OCI-LY3 (cell line): Measurements from ENCODE around the gene SLC6A6.

Experiments
- H2AFZ ChIP-seq: fragments of 200-600, 300-600 bp; shearing (Covaris generic); 2 replicates; pipeline ENCODE4 v1.6.0; 2014; ENCODE audit warnings: antibody characterized with exemption, low read depth, low read length
- H3K27ac ChIP-seq: fragments of 200-600, 300-600 bp; sonication (generic); 2 replicates; pipeline ENCODE4 v1.5.1; 2014; ENCODE audit warnings: mild to moderate bottlenecking, low read length, moderate library complexity, mixed read lengths
- H3K27me3 ChIP-seq: fragments of 200-600, 300-600 bp; sonication (generic); 2 replicates; pipeline ENCODE4 v1.6.1; 2014; ENCODE audit warnings: low read depth, low read length, mixed read lengths
- H3K36me3 ChIP-seq: fragments of 200-600, 300-600 bp; sonication (generic); replicated peaks from 2 replicates; pipeline ENCODE3; 2014; ENCODE audit warnings: low read depth, low read length, mixed read lengths
- H3K4me1 ChIP-seq: fragments of 300-600, 200-600 bp; sonication (generic); 2 replicates; pipeline ENCODE4 v1.6.1; 2014; ENCODE audit warnings: low read length, mixed read lengths
- H3K4me2 ChIP-seq: fragments of 200-600, 300-600 bp; sonication (generic); 2 replicates; pipeline ENCODE4 v1.6.1; 2014; ENCODE audit warnings: low read length, mixed read lengths
- H3K4me3 ChIP-seq: fragments of 300-600, 200-600 bp; sonication (generic); 2 replicates; pipeline ENCODE4 v1.5.1; 2014; ENCODE audit warnings: antibody characterized with exemption, mild to moderate bottlenecking, low read length, moderate library complexity
- H3K79me2 ChIP-seq: fragments of 300-600, 200-600 bp; shearing (Covaris generic); 2 replicates; pipeline ENCODE4 v1.6.1; 2014; ENCODE audit warnings: mild to moderate bottlenecking, low read length, mixed read lengths
- H3K9ac ChIP-seq: fragments of 300-600, 200-600 bp; shearing (Covaris generic); 2 replicates; pipeline ENCODE4 v1.6.0; 2014; ENCODE audit warnings: mild to moderate bottlenecking, low read length, moderate library complexity
- H3K9me3 ChIP-seq: fragments of 200-600, 300-600 bp; shearing (Covaris generic); 2 replicates; pipeline ENCODE4 v1.6.1; 2014; ENCODE audit warnings: low read length, mixed read lengths; ENCODE audit not compliant: insufficient read depth
- H4K20me1 ChIP-seq: fragments of 200-600, 300-600 bp; sonication (generic); 2 replicates; pipeline ENCODE4 v1.6.1; 2016; ENCODE audit warnings: low read length, mixed read lengths; ENCODE audit not compliant: insufficient read depth
- EZH2phosphoT487 ChIP-seq: fragments of 200-600 bp; shearing (Covaris generic); IDR thresholded peaks from 2 replicates; pipeline ENCODE4 v1.6.1; 2018; ENCODE audit warnings: antibody characterized with exemption, mixed run types, low read depth
- TF ChIP-seq, protein P1 (sequence below): fragments of 200-600, 300-600 bp; sonication (generic); IDR thresholded peaks from 2 replicates; pipeline ENCODE4 v1.5.1; 2014; ENCODE audit warnings: antibody characterized with exemption, low read length, low read depth

Gene SLC6A6

DNA sequence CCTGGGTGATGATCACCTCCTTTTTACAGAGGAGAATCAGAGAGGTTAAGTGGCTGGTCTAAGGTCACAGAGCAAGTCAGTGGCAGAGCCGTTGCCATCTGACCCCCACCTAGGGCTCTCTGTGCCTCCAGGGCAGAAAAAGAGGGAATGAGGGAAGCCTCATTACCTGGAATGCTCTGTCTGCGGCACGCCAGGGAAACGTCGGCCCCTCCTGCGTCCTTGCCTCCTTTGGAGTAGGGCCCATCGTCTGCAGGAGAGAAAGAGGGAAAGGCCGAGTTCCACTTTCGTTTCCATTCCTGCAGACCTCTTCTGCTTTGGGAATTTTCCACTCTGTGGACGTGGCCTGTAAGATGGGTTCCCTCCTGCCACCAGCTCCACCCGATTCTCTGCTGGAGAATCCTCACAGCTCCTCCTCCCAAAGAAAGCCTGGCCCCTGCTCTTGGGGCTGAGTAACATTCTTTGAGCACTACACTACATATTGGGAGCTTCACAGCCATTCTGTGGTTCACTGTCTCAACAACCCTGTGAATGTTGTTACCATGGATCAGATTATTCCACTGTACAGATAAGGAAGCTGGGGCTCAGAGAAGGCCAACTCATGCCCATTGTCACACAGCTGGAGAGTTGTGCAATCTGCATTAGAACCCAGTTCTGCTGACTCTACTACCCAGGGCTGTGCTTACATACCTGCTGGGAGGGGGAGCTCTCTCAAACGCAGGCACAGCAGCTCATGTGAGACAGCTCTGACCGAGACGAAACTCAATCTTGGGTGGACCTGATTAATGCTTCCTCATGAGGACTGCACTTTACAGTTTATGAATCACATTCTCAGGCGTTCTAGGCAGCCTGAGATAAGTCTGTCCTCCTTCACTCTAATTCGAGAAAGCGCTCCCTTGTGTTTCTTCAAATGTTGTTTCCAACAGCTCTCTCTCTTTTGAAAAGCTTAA is 123.6 kb downstream of the SLC6A6 start:
- Histone ChIP-seq H3K36me3 (no peaks in the 10 kb centered on the region), H3K27me3 (peaks cover 35% of the 10 kb centered on the region), H3K4me3 (no peak overlapping the region), H3K9me3 (no peaks in the 10 kb centered on the region), H2AFZ (no peak overlapping the region), H3K9ac (no peak overlapping the region), H3K27ac (no peak overlapping the region), H4K20me1 (no peaks in the 10 kb centered on the region), H3K4me2 (no peak overlapping the region), H3K4me1 (no peaks in the 10 kb centered on the region), H3K79me2 (no peaks in the 10 kb centered on the region)
- TF ChIP-seq EZH2phosphoT487 = no peak
- TF ChIP-seq, protein P1, sequence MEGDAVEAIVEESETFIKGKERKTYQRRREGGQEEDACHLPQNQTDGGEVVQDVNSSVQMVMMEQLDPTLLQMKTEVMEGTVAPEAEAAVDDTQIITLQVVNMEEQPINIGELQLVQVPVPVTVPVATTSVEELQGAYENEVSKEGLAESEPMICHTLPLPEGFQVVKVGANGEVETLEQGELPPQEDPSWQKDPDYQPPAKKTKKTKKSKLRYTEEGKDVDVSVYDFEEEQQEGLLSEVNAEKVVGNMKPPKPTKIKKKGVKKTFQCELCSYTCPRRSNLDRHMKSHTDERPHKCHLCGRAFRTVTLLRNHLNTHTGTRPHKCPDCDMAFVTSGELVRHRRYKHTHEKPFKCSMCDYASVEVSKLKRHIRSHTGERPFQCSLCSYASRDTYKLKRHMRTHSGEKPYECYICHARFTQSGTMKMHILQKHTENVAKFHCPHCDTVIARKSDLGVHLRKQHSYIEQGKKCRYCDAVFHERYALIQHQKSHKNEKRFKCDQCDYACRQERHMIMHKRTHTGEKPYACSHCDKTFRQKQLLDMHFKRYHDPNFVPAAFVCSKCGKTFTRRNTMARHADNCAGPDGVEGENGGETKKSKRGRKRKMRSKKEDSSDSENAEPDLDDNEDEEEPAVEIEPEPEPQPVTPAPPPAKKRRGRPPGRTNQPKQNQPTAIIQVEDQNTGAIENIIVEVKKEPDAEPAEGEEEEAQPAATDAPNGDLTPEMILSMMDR = no peak

DNA sequence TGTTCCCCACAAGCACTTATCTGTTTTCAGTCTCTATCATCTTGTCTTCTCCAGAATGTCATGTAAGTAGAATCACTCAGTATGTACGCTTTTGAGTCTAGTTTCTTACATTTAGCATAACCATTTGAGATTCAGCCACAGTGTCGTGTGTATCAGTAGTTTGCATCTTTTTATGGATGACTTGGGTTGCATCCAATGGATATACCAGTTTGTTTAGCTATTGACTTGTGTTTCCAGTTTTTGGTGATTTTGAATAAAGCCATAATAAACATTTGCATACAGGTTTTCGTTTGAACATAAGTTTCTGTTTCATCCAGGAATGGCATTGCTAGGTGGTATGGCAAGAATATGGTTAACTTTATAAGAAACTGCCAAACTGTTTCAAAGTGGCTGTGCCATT is 125.7 kb downstream of the SLC6A6 start:
- H3K9ac ChIP-seq = no peak overlapping the region
- no peaks in the 10 kb centered on the region for H3K36me3 ChIP-seq
- no peak overlapping the region for H3K4me3 ChIP-seq
- peaks cover 44% of the 10 kb centered on the region for H3K27me3 ChIP-seq
- no peak overlapping the region for H3K27ac ChIP-seq
- H3K79me2 ChIP-seq = no peaks in the 10 kb centered on the region
- H3K4me1 ChIP-seq = no peaks in the 10 kb centered on the region
- no peak overlapping the region for H3K4me2 ChIP-seq
- no peaks in the 10 kb centered on the region for H4K20me1 ChIP-seq
- TF ChIP-seq EZH2phosphoT487 = no peak
- TF ChIP-seq, protein P1 = no peak
- H3K9me3 ChIP-seq = no peaks in the 10 kb centered on the region
- H2AFZ ChIP-seq = no peak overlapping the region

DNA sequence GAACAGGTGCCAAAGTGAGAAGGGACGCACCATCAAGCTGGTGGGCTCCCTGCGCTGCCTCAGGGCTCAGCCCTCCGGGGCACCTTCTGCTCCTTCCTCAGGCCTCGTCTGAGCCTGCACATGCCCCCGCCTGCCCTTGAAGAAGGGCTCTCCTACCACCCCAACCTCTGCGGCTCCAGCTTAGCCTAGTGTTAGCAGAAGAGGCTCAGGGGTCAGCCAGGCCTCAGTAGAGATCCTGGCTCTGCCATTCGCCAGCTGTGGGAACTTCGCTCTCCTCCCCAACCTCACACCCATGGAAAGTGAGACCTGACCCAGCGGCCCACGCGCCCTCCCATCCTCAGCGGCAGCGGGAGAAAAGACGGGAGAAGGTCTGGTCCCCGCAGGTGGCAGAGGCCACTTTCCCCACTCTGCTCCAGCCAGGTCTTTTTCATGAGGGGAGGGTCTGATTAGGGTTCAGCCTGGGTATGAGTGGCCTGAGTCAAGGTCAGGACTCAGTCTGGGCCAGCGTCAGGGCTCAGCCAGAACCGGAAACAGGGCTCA is 129.5 kb downstream of the SLC6A6 start:
- TF ChIP-seq, protein P1 = no peak
- no peak for TF ChIP-seq EZH2phosphoT487
- H2AFZ ChIP-seq = no peak overlapping the region
- no peak overlapping the region for H3K27ac ChIP-seq
- H3K36me3 ChIP-seq = no peaks in the 10 kb centered on the region
- peaks cover 41% of the 10 kb centered on the region for H3K27me3 ChIP-seq
- H3K9me3 ChIP-seq = no peaks in the 10 kb centered on the region
- H3K9ac ChIP-seq = no peak overlapping the region
- H3K4me2 ChIP-seq = no peak overlapping the region
- H3K79me2 ChIP-seq = no peaks in the 10 kb centered on the region
- no peaks in the 10 kb centered on the region for H3K4me1 ChIP-seq
- H4K20me1 ChIP-seq = no peaks in the 10 kb centered on the region
- no peak overlapping the region for H3K4me3 ChIP-seq

DNA sequence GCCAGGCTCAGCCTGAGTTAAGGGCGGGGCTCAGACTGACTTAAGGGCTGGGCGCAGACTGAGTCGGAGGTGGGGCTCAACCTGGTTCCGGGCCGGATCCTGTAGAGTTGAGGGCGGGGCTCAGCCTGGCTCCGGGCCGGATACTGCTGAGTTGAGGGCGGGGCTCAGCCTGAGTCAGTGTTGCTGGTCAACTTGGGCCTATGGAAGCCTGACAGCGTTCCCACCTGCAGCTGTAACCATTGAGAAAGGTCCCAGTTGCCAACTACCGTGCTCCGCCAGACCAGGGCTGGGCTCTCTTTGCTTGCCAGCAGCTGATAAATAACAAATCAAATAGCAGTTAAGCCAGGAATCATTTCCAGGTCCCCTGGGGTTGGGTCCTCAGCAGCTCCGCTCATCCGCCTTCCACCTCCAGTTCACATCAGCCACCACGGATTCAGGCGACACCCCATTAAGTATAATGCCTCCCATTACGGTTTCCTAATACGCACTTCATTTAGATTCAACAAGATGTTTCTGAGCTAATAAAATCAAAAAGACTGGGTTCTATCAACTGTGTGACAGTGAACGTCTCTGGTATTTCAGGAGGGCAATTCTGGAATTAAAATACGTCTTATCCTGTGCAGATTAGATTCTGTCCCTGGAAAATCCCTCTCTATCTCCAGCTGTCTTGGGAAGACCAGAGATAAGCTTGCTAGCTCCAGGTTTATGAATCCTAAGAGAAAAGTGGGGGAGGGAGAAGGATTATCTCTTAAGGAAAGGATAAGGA is 130.5 kb downstream of the SLC6A6 start:
- no peaks in the 10 kb centered on the region for H3K9me3 ChIP-seq
- no peaks in the 10 kb centered on the region for H4K20me1 ChIP-seq
- H3K4me1 ChIP-seq = no peaks in the 10 kb centered on the region
- no peak overlapping the region for H3K4me3 ChIP-seq
- H3K79me2 ChIP-seq = no peaks in the 10 kb centered on the region
- H3K27me3 ChIP-seq = peaks cover 41% of the 10 kb centered on the region
- no peak overlapping the region for H3K9ac ChIP-seq
- TF ChIP-seq, protein P1 = no peak
- TF ChIP-seq EZH2phosphoT487 = no peak
- no peak overlapping the region for H2AFZ ChIP-seq
- no peak overlapping the region for H3K4me2 ChIP-seq
- H3K36me3 ChIP-seq = no peaks in the 10 kb centered on the region
- no peak overlapping the region for H3K27ac ChIP-seq
